OCI-LY7 (cell line): Measurements from ENCODE around the gene ITSN2. TPM values are rescaled to one million over a fixed set of nuclear protein-coding genes. Genes with fewer than 3 reads are reported as not detected.

Experiments
- BruUV-seq: library from RNA; stranded (reverse); fragments of 400-500 nt; replicated peaks from 2 replicates; lab custom pipeline; 2021; lab: Mats Ljungman, UMichigan
- CTCF ChIA-PET: fragments of 300-600 bp; sonication (Branson Sonifier 250); formaldehyde crosslinking; loops from one replicate; lab custom pipeline; 2022; ENCODE audit warnings: antibody characterized with exemption; ENCODE audit not compliant: unreplicated experiment; lab: Charles Lee
- POLR2A ChIA-PET: fragments of 300-600 bp; sonication (Branson Sonifier 250); formaldehyde crosslinking; loops from one replicate; lab custom pipeline; 2022; ENCODE audit warnings: antibody characterized with exemption; lab: Charles Lee
- DNase-seq: peaks from one replicate; pipeline ENCODE4 v3.0.0-alpha.2; 2015; ENCODE audit warnings: low spot score
- H2AFZ ChIP-seq: fragments of 200-600 bp; sonication (generic), shearing (Covaris generic); 2 replicates; pipeline ENCODE4 v1.6.1; 2014; ENCODE audit warnings: mild to moderate bottlenecking, antibody characterized with exemption, low read length, moderate library complexity
- H3K27ac ChIP-seq: fragments of 200-600 bp; sonication (generic); 2 replicates; pipeline ENCODE4 v1.5.1; 2014; ENCODE audit warnings: mixed run types, low read depth, mild to moderate bottlenecking, moderate library complexity, low read length, inconsistent platforms; ENCODE audit not compliant: poor library complexity, severe bottlenecking
- H3K36me3 ChIP-seq: fragments of 200-600 bp; sonication (generic); 2 replicates; pipeline ENCODE4 v1.6.1; 2014; ENCODE audit warnings: mild to moderate bottlenecking, antibody characterized with exemption, low read length, moderate library complexity, mixed read lengths; ENCODE audit not compliant: insufficient read depth
- H3K4me1 ChIP-seq: fragments of 200-600 bp; sonication (generic); 2 replicates; pipeline ENCODE4 v1.5.1; 2014; ENCODE audit warnings: mild to moderate bottlenecking, low read length; ENCODE audit not compliant: insufficient read depth, poor library complexity, severe bottlenecking
- H3K4me2 ChIP-seq: fragments of 200-600 bp; sonication (generic); 2 replicates; pipeline ENCODE4 v1.6.1; 2014; ENCODE audit warnings: mild to moderate bottlenecking, low read length
- H3K4me3 ChIP-seq: fragments of 200-600 bp; sonication (generic); 2 replicates; pipeline ENCODE4 v1.5.1; 2014; ENCODE audit warnings: mild to moderate bottlenecking, low read depth, low read length; ENCODE audit not compliant: poor library complexity, severe bottlenecking
- H3K79me2 ChIP-seq: fragments of 200-600 bp; sonication (generic); 2 replicates; pipeline ENCODE4 v1.6.1; 2016; ENCODE audit warnings: low read depth, mild to moderate bottlenecking, low read length, moderate library complexity, mixed read lengths; ENCODE audit not compliant: insufficient read depth
- H3K9me2 ChIP-seq: fragments of 200-600 bp; sonication (generic); 2 replicates; pipeline ENCODE4 v1.6.1; 2016; ENCODE audit warnings: mild to moderate bottlenecking, low read length, mixed read lengths; ENCODE audit not compliant: insufficient read depth
- H3K9me3 ChIP-seq: fragments of 200-600 bp; sonication (generic); 2 replicates; pipeline ENCODE4 v1.6.1; 2014; ENCODE audit warnings: mild to moderate bottlenecking, mixed run types, low read length, mixed read lengths
- H4K20me1 ChIP-seq: fragments of 200-600 bp; sonication (generic); 2 replicates; pipeline ENCODE4 v1.6.1; 2014; ENCODE audit warnings: mild to moderate bottlenecking, antibody characterized with exemption, low read length, moderate library complexity, mixed read lengths; ENCODE audit not compliant: insufficient read depth
- EZH2phosphoT487 ChIP-seq: fragments of 200-600 bp; sonication (generic); IDR thresholded peaks from 2 replicates; pipeline ENCODE4 v1.6.1; 2018; ENCODE audit warnings: low read depth, borderline replicate concordance, mild to moderate bottlenecking, mixed run types, antibody characterized with exemption, low read length, moderate library complexity, mixed read lengths
- intact Hi-C: fragments of 100-400 bp; cut with micrococcal nuclease; formaldehyde crosslinking; loops from one replicate; pipeline ENCODE4 v1.10.0; 2022; ENCODE audit not compliant: unreplicated experiment
- total RNA-seq, 2 experiments: library from RNA; depleted of rRNA in 1 of 2; stranded (reverse); fragments of >200 nt in 1 of 2; shearing (Covaris generic) in 1 of 2; gene quantifications; 2 replicates each; pipeline ENCODE4 v1.2.3, GENCODE V29; 2014 to 2022
- TF ChIP-seq, protein P1 (sequence below): fragments of 200-600 bp; sonication (generic); conservative IDR thresholded peaks from 2 replicates; pipeline ENCODE4 v1.5.1; 2014; ENCODE audit warnings: mild to moderate bottlenecking, antibody characterized with exemption, low read length, moderate library complexity, mixed read lengths

Gene ITSN2
- total RNA-seq, 2 experiments from 2014 or later: 25.4 to 65.7 TPM

GRCh38 chr2:24183366-24184069 lies 176.8 kb downstream of the ITSN2 start:
- ChIA-PET CTCF (no interaction called here), POLR2A (interaction anchor here (0.7 to 0.9 kb wide), 2 partner anchors 22 to 146 kb away, joined by 3 read pairs; no protein-coding TSS in a partner anchor)

GRCh38 chr2:24182507-24182906 lies 177.8 kb downstream of the ITSN2 start:
- Histone ChIP-seq H4K20me1 (no peaks in the 10 kb centered on the region), H3K4me3 (no peak overlapping the region), H3K4me1 (no peaks in the 10 kb centered on the region), H3K36me3 (no peaks in the 10 kb centered on the region), H3K4me2 (no peak overlapping the region), H2AFZ (no peak overlapping the region), H3K9me2 (no peaks in the 10 kb centered on the region), H3K27ac (no peak overlapping the region), H3K79me2 (no peaks in the 10 kb centered on the region), H3K9me3 (peaks cover 6% of the 10 kb centered on the region; the same call in 1 of the 2 replicates)
- TF ChIP-seq EZH2phosphoT487: no peak
- no peak for DNase-seq
- BruUV-seq: no TSS peak
- ChIA-PET CTCF (no interaction called here), POLR2A (no interaction called here)
- intact Hi-C loops: no loop called here

More at GRCh38 chr2:24183366-24184069, 176.8 kb downstream of the ITSN2 start:
- H2AFZ ChIP-seq: no peak overlapping the region
- DNase-seq: no peak
- H3K36me3 ChIP-seq: no peaks in the 10 kb centered on the region
- TF ChIP-seq, protein P1, sequence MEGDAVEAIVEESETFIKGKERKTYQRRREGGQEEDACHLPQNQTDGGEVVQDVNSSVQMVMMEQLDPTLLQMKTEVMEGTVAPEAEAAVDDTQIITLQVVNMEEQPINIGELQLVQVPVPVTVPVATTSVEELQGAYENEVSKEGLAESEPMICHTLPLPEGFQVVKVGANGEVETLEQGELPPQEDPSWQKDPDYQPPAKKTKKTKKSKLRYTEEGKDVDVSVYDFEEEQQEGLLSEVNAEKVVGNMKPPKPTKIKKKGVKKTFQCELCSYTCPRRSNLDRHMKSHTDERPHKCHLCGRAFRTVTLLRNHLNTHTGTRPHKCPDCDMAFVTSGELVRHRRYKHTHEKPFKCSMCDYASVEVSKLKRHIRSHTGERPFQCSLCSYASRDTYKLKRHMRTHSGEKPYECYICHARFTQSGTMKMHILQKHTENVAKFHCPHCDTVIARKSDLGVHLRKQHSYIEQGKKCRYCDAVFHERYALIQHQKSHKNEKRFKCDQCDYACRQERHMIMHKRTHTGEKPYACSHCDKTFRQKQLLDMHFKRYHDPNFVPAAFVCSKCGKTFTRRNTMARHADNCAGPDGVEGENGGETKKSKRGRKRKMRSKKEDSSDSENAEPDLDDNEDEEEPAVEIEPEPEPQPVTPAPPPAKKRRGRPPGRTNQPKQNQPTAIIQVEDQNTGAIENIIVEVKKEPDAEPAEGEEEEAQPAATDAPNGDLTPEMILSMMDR: no peak
- no peak for TF ChIP-seq EZH2phosphoT487
- H3K4me1 ChIP-seq: no peaks in the 10 kb centered on the region
- no peak overlapping the region for H3K4me3 ChIP-seq
- no peaks in the 10 kb centered on the region for H4K20me1 ChIP-seq
- H3K79me2 ChIP-seq: no peaks in the 10 kb centered on the region
- BruUV-seq: no TSS peak
- intact Hi-C loops: no loop called here
- H3K9me2 ChIP-seq: no peaks in the 10 kb centered on the region
- H3K4me2 ChIP-seq: no peak overlapping the region
- peaks cover 6% of the 10 kb centered on the region; the same call in 1 of the 2 replicates for H3K9me3 ChIP-seq
- no peak overlapping the region for H3K27ac ChIP-seq

- Histone ChIP-seq H3K79me2 (no peaks in the 10 kb centered on the region), H3K4me3 (no peak overlapping the region), H3K4me2 (no peak overlapping the region), H3K9me3 (peaks cover 6% of the 10 kb centered on the region; the same call in 1 of the 2 replicates), H4K20me1 (no peaks in the 10 kb centered on the region), H3K9me2 (no peaks in the 10 kb centered on the region), H2AFZ (no peak overlapping the region), H3K4me1 (no peaks in the 10 kb centered on the region), H3K27ac (no peak overlapping the region), H3K36me3 (no peaks in the 10 kb centered on the region)
- no TSS peak for BruUV-seq
- no peak for DNase-seq
- intact Hi-C loops: no loop called here
- POLR2A ChIA-PET: interaction anchor here (0.6 kb wide), 1 partner anchor 25 kb away, joined by 3 read pairs; no protein-coding TSS in a partner anchor
- CTCF ChIA-PET: no interaction called here
- TF ChIP-seq EZH2phosphoT487: no peak
Observed at GRCh38 chr2:24181849-24182248, 178.5 kb downstream of the ITSN2 start.
